Measurements from ENCODE around the gene PRKG1. TPM values are rescaled to one million over a fixed set of nuclear protein-coding genes. Genes with fewer than 3 reads are reported as not detected.

Gene PRKG1
- polyA plus RNA-seq, 4 donors: 0.45 to 7.4 (median 1.3) TPM

DNA sequence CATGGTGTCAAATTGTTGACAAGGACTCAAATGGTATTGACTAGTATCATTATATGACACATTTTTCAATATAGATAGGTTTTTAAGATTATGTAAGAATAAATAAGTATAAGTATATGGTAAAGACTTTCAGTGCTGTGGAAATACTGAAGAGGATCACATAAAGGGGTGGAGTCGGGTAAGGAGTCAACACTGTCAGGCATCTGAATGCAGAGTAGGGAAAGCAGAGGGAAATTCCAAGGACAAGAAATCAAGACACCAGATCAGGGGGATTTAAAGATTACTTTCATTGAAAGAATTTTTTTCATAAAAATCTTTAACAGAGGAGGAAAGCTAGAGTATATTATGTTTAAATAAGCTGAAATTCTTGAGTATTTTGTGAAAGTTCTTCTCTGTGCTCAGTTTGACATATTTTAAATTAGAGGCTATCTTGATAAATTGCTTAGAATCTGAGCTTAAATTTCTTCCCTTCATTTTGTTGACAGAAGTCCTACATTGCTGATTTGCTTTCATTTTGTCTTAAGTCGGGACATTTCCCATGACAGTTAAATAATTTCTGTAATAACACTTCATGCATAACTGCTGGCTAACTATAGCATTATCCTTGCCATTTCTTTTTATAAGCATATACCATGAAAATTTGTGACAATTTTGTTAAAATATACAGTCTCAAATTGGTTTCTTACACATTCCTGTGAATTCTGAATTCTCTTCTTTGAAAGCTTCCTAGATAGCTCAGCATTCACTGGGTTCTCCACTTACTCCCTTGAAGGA is 244.3 kb downstream of the PRKG1 start:
- WGBS, 3 donors: 78 to 84% (median 78%) methylated on average over 2 of the region's 2 CpGs
- Histone ChIP-seq H3K27me3 (ENCODE audit: control insufficient read depth in 3 of 3, insufficient read depth in 3 of 3, low read length in 3 of 3) (no peaks in the 10 kb centered on the region), H3K27ac (ENCODE audit: low read depth in 1 of 3, low read length in 2 of 3) (no peak overlapping the region), H3K4me1 (ENCODE audit: control insufficient read depth in 3 of 3, insufficient read depth in 2 of 3, low read depth in 1 of 3, low read length in 2 of 3) (peaks cover 0 to 3% (median 0%) of the 10 kb centered on the region in 3 donors), H3K4me3 (ENCODE audit: low read depth in 1 of 3, low read length in 3 of 3) (no peak overlapping the region), H3K36me3 (ENCODE audit: control insufficient read depth in 3 of 3, insufficient read depth in 2 of 3, low read depth in 1 of 3, low read length in 3 of 3) (no peaks in the 10 kb centered on the region), H3K9me3 (ENCODE audit: control insufficient read depth in 2 of 2, insufficient read depth in 1 of 2, low read depth in 1 of 2, low read length in 1 of 2) (no peaks in the 10 kb centered on the region)
- no peak for DNase-seq
- no peak for FAIRE-seq

DNA sequence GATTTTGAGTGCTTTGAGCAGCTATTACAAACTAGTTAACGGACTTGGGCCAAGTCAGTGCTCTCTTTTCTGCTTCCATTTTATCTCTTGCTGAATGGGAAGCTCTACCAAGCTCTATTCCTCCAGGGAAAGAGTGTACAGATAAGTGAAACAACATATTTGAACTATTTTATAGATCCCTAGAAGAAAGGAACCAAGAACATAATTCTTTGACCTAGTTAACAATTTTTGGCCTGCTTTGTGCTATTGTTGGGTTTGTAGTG is 244.8 kb downstream of the PRKG1 start:
- FAIRE-seq: no peak
- 53 to 79% (median 73%) methylated on average over 1 of the region's 1 CpG for WGBS, 3 donors

GRCh38 chr10:51321300-51321699 is 247.0 kb downstream of the PRKG1 start:
- H3K36me3 ChIP-seq (ENCODE audit: control insufficient read depth in 3 of 3, insufficient read depth in 2 of 3, low read depth in 1 of 3, low read length in 3 of 3): no peaks in the 10 kb centered on the region
- no peaks in the 10 kb centered on the region for H3K27me3 ChIP-seq (ENCODE audit: control insufficient read depth in 3 of 3, insufficient read depth in 3 of 3, low read length in 3 of 3)
- FAIRE-seq (no peak), DNase-seq (no peak)
- H3K27ac ChIP-seq (ENCODE audit: low read depth in 1 of 3, low read length in 2 of 3): no peak overlapping the region
- no peaks in the 10 kb centered on the region for H3K9me3 ChIP-seq (ENCODE audit: control insufficient read depth in 2 of 2, insufficient read depth in 1 of 2, low read depth in 1 of 2, low read length in 1 of 2)
- no peaks in the 10 kb centered on the region for H3K4me1 ChIP-seq (ENCODE audit: control insufficient read depth in 3 of 3, insufficient read depth in 2 of 3, low read depth in 1 of 3, low read length in 2 of 3)
- H3K4me3 ChIP-seq (ENCODE audit: low read depth in 1 of 3, low read length in 3 of 3): no peak overlapping the region
- 88 to 90% (median 89%) methylated on average over 3 of the region's 3 CpGs for WGBS, 3 donors

More for the DNA sequence above, 244.8 kb downstream of the PRKG1 start:
- no peak overlapping the region for H3K27ac ChIP-seq (ENCODE audit: low read depth in 1 of 3, low read length in 2 of 3)
- no peaks in the 10 kb centered on the region for H3K36me3 ChIP-seq (ENCODE audit: control insufficient read depth in 3 of 3, insufficient read depth in 2 of 3, low read depth in 1 of 3, low read length in 3 of 3)
- no peak overlapping the region for H3K4me3 ChIP-seq (ENCODE audit: low read depth in 1 of 3, low read length in 3 of 3)
- H3K27me3 ChIP-seq (ENCODE audit: control insufficient read depth in 3 of 3, insufficient read depth in 3 of 3, low read length in 3 of 3): no peaks in the 10 kb centered on the region
- peaks cover 0 to under 1% (median 0%) of the 10 kb centered on the region in 3 donors for H3K4me1 ChIP-seq (ENCODE audit: control insufficient read depth in 3 of 3, insufficient read depth in 2 of 3, low read depth in 1 of 3, low read length in 2 of 3)
- no peaks in the 10 kb centered on the region for H3K9me3 ChIP-seq (ENCODE audit: control insufficient read depth in 2 of 2, insufficient read depth in 1 of 2, low read depth in 1 of 2, low read length in 1 of 2)
- no peak for DNase-seq

- Histone ChIP-seq H3K36me3 (ENCODE audit: control insufficient read depth in 3 of 3, insufficient read depth in 2 of 3, low read depth in 1 of 3, low read length in 3 of 3) (no peaks in the 10 kb centered on the region), H3K4me3 (ENCODE audit: low read depth in 1 of 3, low read length in 3 of 3) (no peak overlapping the region), H3K4me1 (ENCODE audit: control insufficient read depth in 3 of 3, insufficient read depth in 2 of 3, low read depth in 1 of 3, low read length in 2 of 3) (no peaks in the 10 kb centered on the region), H3K9me3 (ENCODE audit: control insufficient read depth in 2 of 2, insufficient read depth in 1 of 2, low read depth in 1 of 2, low read length in 1 of 2) (no peaks in the 10 kb centered on the region), H3K27ac (ENCODE audit: low read depth in 1 of 3, low read length in 2 of 3) (no peak overlapping the region), H3K27me3 (ENCODE audit: control insufficient read depth in 3 of 3, insufficient read depth in 3 of 3, low read length in 3 of 3) (no peaks in the 10 kb centered on the region)
- DNase-seq (no peak), FAIRE-seq (no peak)
- 45 to 74% (median 64%) methylated on average over 3 of the region's 3 CpGs for WGBS, 3 donors
Observed at GRCh38 chr10:51321980-51322379, 247.7 kb downstream of the PRKG1 start.

GRCh38 chr10:51325649-51326048 is 251.4 kb downstream of the PRKG1 start:
- Histone ChIP-seq H3K27ac (ENCODE audit: low read depth in 1 of 3, low read length in 2 of 3) (no peak overlapping the region), H3K9me3 (ENCODE audit: control insufficient read depth in 2 of 2, insufficient read depth in 1 of 2, low read depth in 1 of 2, low read length in 1 of 2) (no peaks in the 10 kb centered on the region), H3K4me1 (ENCODE audit: control insufficient read depth in 3 of 3, insufficient read depth in 2 of 3, low read depth in 1 of 3, low read length in 2 of 3) (no peaks in the 10 kb centered on the region), H3K36me3 (ENCODE audit: control insufficient read depth in 3 of 3, insufficient read depth in 2 of 3, low read depth in 1 of 3, low read length in 3 of 3) (no peaks in the 10 kb centered on the region), H3K4me3 (ENCODE audit: low read depth in 1 of 3, low read length in 3 of 3) (no peak overlapping the region), H3K27me3 (ENCODE audit: control insufficient read depth in 3 of 3, insufficient read depth in 3 of 3, low read length in 3 of 3) (no peaks in the 10 kb centered on the region)
- 75 to 77% (median 77%) methylated on average over 2 of the region's 2 CpGs for WGBS, 3 donors
- FAIRE-seq: no peak
- DNase-seq: no peak

DNA sequence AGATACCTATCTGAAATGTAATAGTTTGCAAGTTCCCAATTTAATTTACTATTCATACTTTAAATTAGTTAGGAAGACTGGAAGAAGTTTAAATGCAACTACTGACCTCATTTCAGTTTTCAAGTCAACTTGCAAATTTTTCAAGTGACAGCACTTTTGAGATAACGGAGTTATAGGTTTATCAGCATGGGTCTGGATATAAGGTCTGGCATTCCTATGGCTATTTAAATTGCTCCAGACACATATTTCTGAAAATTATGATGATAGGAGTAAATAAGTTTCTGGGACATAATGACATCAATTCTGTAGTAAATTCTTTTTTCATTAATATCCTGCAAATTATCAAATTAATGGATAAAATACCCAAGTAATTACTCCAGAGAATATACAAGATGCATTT is 251.9 kb downstream of the PRKG1 start:
- DNase-seq: no peak
- Histone ChIP-seq H3K36me3 (ENCODE audit: control insufficient read depth in 3 of 3, insufficient read depth in 2 of 3, low read depth in 1 of 3, low read length in 3 of 3) (no peaks in the 10 kb centered on the region), H3K27ac (ENCODE audit: low read depth in 1 of 3, low read length in 2 of 3) (no peak overlapping the region), H3K4me3 (ENCODE audit: low read depth in 1 of 3, low read length in 3 of 3) (no peak overlapping the region), H3K9me3 (ENCODE audit: control insufficient read depth in 2 of 2, insufficient read depth in 1 of 2, low read depth in 1 of 2, low read length in 1 of 2) (peaks cover 0 to 4% of the 10 kb centered on the region in 2 donors), H3K27me3 (ENCODE audit: control insufficient read depth in 3 of 3, insufficient read depth in 3 of 3, low read length in 3 of 3) (no peaks in the 10 kb centered on the region), H3K4me1 (ENCODE audit: control insufficient read depth in 3 of 3, insufficient read depth in 2 of 3, low read depth in 1 of 3, low read length in 2 of 3) (no peaks in the 10 kb centered on the region)
- 85 to 97% (median 94%) methylated on average over 1 of the region's 1 CpG for WGBS, 3 donors
- FAIRE-seq: no peak

DNA sequence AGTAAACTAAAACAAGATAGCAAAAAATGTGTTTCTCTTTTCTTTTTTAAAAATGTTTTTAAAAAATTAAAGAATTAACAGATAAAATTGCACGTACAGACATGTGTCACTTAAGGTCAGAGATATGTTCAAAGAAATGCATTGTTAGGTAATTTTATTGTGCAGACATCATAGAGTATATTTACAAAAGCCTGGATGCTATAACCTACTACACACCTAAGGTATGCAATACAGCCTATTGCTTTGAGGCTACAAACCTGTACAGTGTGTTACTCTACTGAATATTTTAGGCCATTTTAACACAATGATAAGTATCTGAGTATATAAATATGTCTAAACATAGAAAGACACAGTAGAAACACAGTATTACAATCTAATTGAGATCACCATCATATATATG is 253.1 kb downstream of the PRKG1 start:
- Histone ChIP-seq H3K9me3 (ENCODE audit: control insufficient read depth in 2 of 2, insufficient read depth in 1 of 2, low read depth in 1 of 2, low read length in 1 of 2) (peaks cover 0 to 4% of the 10 kb centered on the region in 2 donors), H3K36me3 (ENCODE audit: control insufficient read depth in 3 of 3, insufficient read depth in 2 of 3, low read depth in 1 of 3, low read length in 3 of 3) (no peaks in the 10 kb centered on the region), H3K27ac (ENCODE audit: low read depth in 1 of 3, low read length in 2 of 3) (no peak overlapping the region), H3K27me3 (ENCODE audit: control insufficient read depth in 3 of 3, insufficient read depth in 3 of 3, low read length in 3 of 3) (no peaks in the 10 kb centered on the region), H3K4me3 (ENCODE audit: low read depth in 1 of 3, low read length in 3 of 3) (no peak overlapping the region), H3K4me1 (ENCODE audit: control insufficient read depth in 3 of 3, insufficient read depth in 2 of 3, low read depth in 1 of 3, low read length in 2 of 3) (no peaks in the 10 kb centered on the region)
- DNase-seq: no peak
- no peak for FAIRE-seq
- WGBS, 3 donors: 70 to 76% (median 72%) methylated on average over 1 of the region's 1 CpG

- H3K36me3 ChIP-seq (ENCODE audit: control insufficient read depth in 3 of 3, insufficient read depth in 2 of 3, low read depth in 1 of 3, low read length in 3 of 3): no peaks in the 10 kb centered on the region
- DNase-seq (no peak), FAIRE-seq (no peak)
- H3K27me3 ChIP-seq (ENCODE audit: control insufficient read depth in 3 of 3, insufficient read depth in 3 of 3, low read length in 3 of 3): no peaks in the 10 kb centered on the region
- no peak overlapping the region for H3K27ac ChIP-seq (ENCODE audit: low read depth in 1 of 3, low read length in 2 of 3)
- no peak overlapping the region for H3K4me3 ChIP-seq (ENCODE audit: low read depth in 1 of 3, low read length in 3 of 3)
- H3K4me1 ChIP-seq (ENCODE audit: control insufficient read depth in 3 of 3, insufficient read depth in 2 of 3, low read depth in 1 of 3, low read length in 2 of 3): no peaks in the 10 kb centered on the region
- no peaks in the 10 kb centered on the region for H3K9me3 ChIP-seq (ENCODE audit: control insufficient read depth in 2 of 2, insufficient read depth in 1 of 2, low read depth in 1 of 2, low read length in 1 of 2)
- 90 to 100% (median 98%) methylated on average over 1 of the region's 1 CpG for WGBS, 3 donors
Observed at GRCh38 chr10:51340366-51340765, 266.1 kb downstream of the PRKG1 start.
